K562 (cell line): Measurements from ENCODE around the gene PDE3A. TPM values are rescaled to one million over a fixed set of nuclear protein-coding genes. Genes with fewer than 3 reads are reported as not detected.

Source experiments
- ATAC-seq: fragments of 200-7000 bp; cut with Tn5 transposase; 3 replicates; pipeline ENCODE4 v1.9.1; 2020; ENCODE audit warnings: moderate library complexity
- BruUV-seq: library from RNA; stranded (reverse); fragments of 400-500 nt; replicated peaks from 2 replicates; lab custom pipeline; 2021; lab: Mats Ljungman, UMichigan
- CTCF ChIA-PET: fragments of 300-600 bp; formaldehyde crosslinking; extraction: SDS; loops from one replicate; lab custom pipeline; 2021; ENCODE audit warnings: low intra/inter-chr PET ratio; lab: Yijun Ruan, JAX
- POLR2A ChIA-PET: fragments of 300-600, 350-650 bp; sonication (Branson Sonifier 250); formaldehyde crosslinking; extraction: SDS; loops from one replicate; lab custom pipeline; 2021; ENCODE audit warnings: antibody characterized with exemption, inconsistent platforms; lab: Yijun Ruan, JAX
- DNase-seq, 4 experiments: peaks; one replicate each; pipeline versions ENCODE4 v3.0.0 to v3.0.0-alpha.2; 2011 to 2018; ENCODE audit warnings: low spot score in 3 of 4, mixed read lengths in 3 of 4; ENCODE audit errors: extremely low read depth in 1 of 4
- FAIRE-seq: peaks from 2 replicates; lab custom pipeline; 2011; peaks lifted over from hg19 to GRCh38; lab: Jason Lieb, UNC
- H2AFZ ChIP-seq: 2 replicates; pipeline ENCODE4 v1.6.0; 2011; ENCODE audit warnings: low read depth, low read length, control low read depth, inconsistent platforms
- H3K27ac ChIP-seq: fragments of 200-600 bp; 3 replicates; pipeline ENCODE4 v1.8.0; 2011; ENCODE audit warnings: low read depth, mild to moderate bottlenecking, control low read depth, inconsistent platforms, low read length, moderate library complexity, mixed read lengths; ENCODE audit errors: extremely low read depth
- H3K27me3 ChIP-seq, 2 experiments: fragments of 300-600 bp in 1 of 2; 2 replicates in 1 of 2; 3 replicates in 1 of 2; pipeline versions ENCODE4 v1.6.0 to v1.8.0; 2011; ENCODE audit warnings: inconsistent platforms in 2 of 2, low read length in 2 of 2, mild to moderate bottlenecking in 1 of 2, mixed read lengths in 1 of 2, moderate library complexity in 1 of 2; ENCODE audit not compliant: control insufficient read depth in 2 of 2, insufficient read depth in 2 of 2
- H3K36me3 ChIP-seq: fragments of 300-600 bp; 3 replicates; pipeline ENCODE4 v1.8.0; 2011; ENCODE audit warnings: mild to moderate bottlenecking, low read length, inconsistent platforms; ENCODE audit not compliant: control insufficient read depth, insufficient read depth
- H3K4me1 ChIP-seq, 2 experiments: fragments of 200-600 bp in 1 of 2; replicated peaks in 1 of 2; 2 replicates in 1 of 2; 3 replicates in 1 of 2; pipeline versions ENCODE4 v1.5.1 to v1.8.0; 2011; ENCODE audit warnings: inconsistent platforms in 2 of 2, low read length in 2 of 2, mild to moderate bottlenecking in 1 of 2, mixed read lengths in 1 of 2, moderate library complexity in 1 of 2; ENCODE audit not compliant: control insufficient read depth in 2 of 2, insufficient read depth in 2 of 2
- H3K4me2 ChIP-seq: 2 replicates; pipeline ENCODE4 v1.6.1; 2011; ENCODE audit warnings: low read length, control low read depth, inconsistent platforms, mixed read lengths; ENCODE audit not compliant: insufficient read depth
- H3K4me3 ChIP-seq: fragments of 200-600 bp; sonication (generic), shearing (Covaris generic); 2 replicates; pipeline ENCODE4 v1.5.1; 2016; ENCODE audit warnings: control low read depth, inconsistent platforms
- H3K79me2 ChIP-seq: fragments of 200-600 bp; 3 replicates; pipeline ENCODE4 v1.8.0; 2011; ENCODE audit warnings: low read length, inconsistent platforms; ENCODE audit not compliant: control insufficient read depth, insufficient read depth
- H3K9ac ChIP-seq, 2 experiments: 2 replicates each; pipeline versions ENCODE4 v1.6.0 to v1.6.1; 2011; ENCODE audit warnings: low read depth in 2 of 2, low read length in 2 of 2, control low read depth in 1 of 2, inconsistent platforms in 1 of 2, mild to moderate bottlenecking in 1 of 2, mixed read lengths in 1 of 2; ENCODE audit not compliant: insufficient read depth in 1 of 2
- H3K9me1 ChIP-seq: one replicate; pipeline ENCODE4 v1.6.0; 2011; ENCODE audit warnings: inconsistent platforms, mild to moderate bottlenecking, low read length, moderate library complexity; ENCODE audit not compliant: control insufficient read depth, insufficient read depth
- H3K9me3 ChIP-seq: replicated peaks from 2 replicates; pipeline ENCODE4 v1.5.1; 2011; ENCODE audit warnings: low read depth, low read length, inconsistent platforms; ENCODE audit not compliant: control insufficient read depth, insufficient read depth
- H4K20me1 ChIP-seq: replicated peaks from 2 replicates; pipeline ENCODE4 v1.6.1; 2011; ENCODE audit warnings: low read length, inconsistent platforms, mixed read lengths; ENCODE audit not compliant: control insufficient read depth, insufficient read depth
- FOXJ2 ChIP-seq: fragments of 200-800 bp; sonication (Bioruptor generic); IDR thresholded peaks from 2 replicates; pipeline ENCODE4 v1.6.1; 2016; ENCODE audit warnings: missing genetic modification characterization, missing compliant biosample characterization
- FOXK1 ChIP-seq: sonication (generic); formaldehyde crosslinking; IDR thresholded peaks from 2 replicates; pipeline ENCODE4 v1.8.0; 2022; ENCODE audit warnings: missing genetic modification reagents, mild to moderate bottlenecking, borderline replicate concordance
- JUND ChIP-seq, 2 experiments: IDR thresholded peaks; 2 replicates in 1 of 2; 3 replicates in 1 of 2; pipeline ENCODE4 v1.6.1; 2011; ENCODE audit warnings: borderline replicate concordance in 2 of 2, low read depth in 2 of 2, low read length in 2 of 2, improper control_type of control experiment in 1 of 2, missing biosample characterization in 1 of 2, missing genetic modification characterization in 1 of 2, missing genetic modification reagents in 1 of 2
- KDM5B ChIP-seq: fragments of 200-600 bp; sonication (generic); IDR thresholded peaks from 2 replicates; pipeline ENCODE4 v1.6.1; 2012; ENCODE audit warnings: low read depth, mild to moderate bottlenecking, moderate library complexity, low read length, control low read depth, inconsistent platforms; ENCODE audit not compliant: insufficient replicate concordance
- ZNF699 ChIP-seq: fragments of 250-450 bp; sonication (Bioruptor Pico); IDR thresholded peaks from 2 replicates; pipeline ENCODE4 v1.8.0; 2021; ENCODE audit warnings: mild to moderate bottlenecking, moderate library complexity; ENCODE audit not compliant: insufficient replicate concordance
- in situ Hi-C: fragments of 300-500 bp; cut with MboI; formaldehyde crosslinking; loops from 4 replicates; pipeline ENCODE4 v1.15.0; 2018; ENCODE audit warnings: inconsistent platforms, mixed read lengths
- intact Hi-C: fragments of 100-400 bp; cut with micrococcal nuclease; formaldehyde crosslinking; loops from 2 replicates; pipeline ENCODE4 v1.14.2; 2022
- polyA plus RNA-seq, 8 experiments: library from polyadenylated mRNA; depleted of rRNA in 4 of 8; stranded (reverse) in 5 of 8; unstranded in 3 of 8; fragments of >200 nt; fragmentation: Nextera tagmentation in 2 of 8; fragmentation: Illumina TruSeq in 1 of 8; extraction: Ambion mirVana in 2 of 8; extraction: Trizol in 1 of 8; gene quantifications; 2 replicates each; pipeline versions ENCODE4 v1.2.1 to v1.2.3, GENCODE V29; 2011 to 2014; ENCODE audit warnings: inconsistent platforms in 1 of 8, missing spikeins in 1 of 8
- total RNA-seq, 7 experiments: library from RNA; depleted of rRNA in 6 of 7; stranded (reverse); fragments of >200 nt in 6 of 7; fragmentation: Illumina TruSeq in 2 of 7; extraction: Trizol in 2 of 7; gene quantifications; 2 replicates each; pipeline versions ENCODE4 v1.2.1 to v1.2.3, GENCODE V29; 2011 to 2021; ENCODE audit warnings: low replicate concordance in 1 of 7
- TF ChIP-seq, protein P1 (sequence below): fragments of 250-450 bp; sonication (Bioruptor Pico); IDR thresholded peaks from 2 replicates; pipeline ENCODE4 v1.8.0; 2022; ENCODE audit warnings: moderate library complexity, mild to moderate bottlenecking, inconsistent platforms

PDE3A gene
- total and polyA plus RNA-seq, 9 of the 15 experiments (the other 6 are each of a cell fraction or from before 2014, with no cell fraction given) = 0.02 TPM; not detected in 8

DNA sequence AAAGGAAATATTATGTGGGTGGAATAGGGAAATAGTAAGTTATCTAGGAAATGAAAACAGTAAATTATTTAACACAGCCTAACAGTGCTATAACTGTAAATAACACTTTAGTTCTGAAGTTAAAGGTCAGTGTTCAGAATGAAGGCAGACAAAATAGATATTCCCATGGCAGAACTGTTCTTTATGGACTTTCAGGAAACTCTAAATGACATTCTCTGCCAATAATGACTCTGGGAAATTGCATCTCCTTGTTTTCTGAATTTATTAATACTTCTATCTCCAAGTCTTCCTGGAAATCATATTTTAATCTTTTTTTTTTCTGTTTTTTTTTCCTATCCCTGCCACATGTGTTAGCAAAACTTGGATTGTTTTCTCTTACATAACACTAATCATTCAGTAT lies 101.4 kb downstream of the PDE3A start:
- Histone ChIP-seq H4K20me1 (no peaks in the 10 kb centered on the region), H3K9me3 (no peaks in the 10 kb centered on the region), H3K9me1 (no peaks in the 10 kb centered on the region), H3K4me3 (no peak overlapping the region), H3K9ac (no peak overlapping the region), H3K36me3 (no peaks in the 10 kb centered on the region), H3K4me1 (no peaks in the 10 kb centered on the region), H3K4me2 (no peak overlapping the region), H3K27ac (no peak overlapping the region), H3K79me2 (no peaks in the 10 kb centered on the region), H3K27me3 (no peaks in the 10 kb centered on the region), H2AFZ (no peak overlapping the region)
- in situ Hi-C loops = no loop called here
- ChIA-PET POLR2A (no interaction called here), CTCF (no interaction called here)
- DNase-seq (no peak), FAIRE-seq (no peak), ATAC-seq (no peak)
- no TSS peak for BruUV-seq
- intact Hi-C loops = no loop called here
- TF ChIP-seq KDM5B = no peak
- TF ChIP-seq, protein P1, sequence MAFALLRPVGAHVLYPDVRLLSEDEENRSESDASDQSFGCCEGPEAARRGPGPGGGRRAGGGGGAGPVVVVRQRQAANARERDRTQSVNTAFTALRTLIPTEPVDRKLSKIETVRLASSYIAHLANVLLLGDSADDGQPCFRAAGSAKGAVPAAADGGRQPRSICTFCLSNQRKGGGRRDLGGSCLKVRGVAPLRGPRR = no peak
- TF ChIP-seq JUND (IDR thresholded peaks at IDR 0.05; ENCODE audit: borderline replicate concordance, low read depth, low read length) = no peak
- no peak for TF ChIP-seq JUND (tag; IDR thresholded peaks at IDR 0.05; ENCODE audit: borderline replicate concordance, low read depth, low read length)
- no peak for TF ChIP-seq ZNF699 (CRISPR knock-in tag)
- TF ChIP-seq FOXK1 (CRISPR knock-in tag) = no peak
- no peak for TF ChIP-seq FOXJ2
